HepG2 (cell line): ENCODE results near the gene G6PC3. TPM values are rescaled to one million over a fixed set of nuclear protein-coding genes. Genes with fewer than 3 reads are reported as not detected.
A peak's percentile ranks its signal among the peaks of the same experiment; 100 is the strongest.

Experiments
- ATRX ChIP-seq: sonication (generic); formaldehyde crosslinking; IDR thresholded peaks from 2 replicates; pipeline ENCODE4 v1.4.0; 2020; ENCODE audit warnings: missing genetic modification reagents, borderline replicate concordance
- CREM ChIP-seq, 2 experiments: sonication (generic) in 1 of 2; formaldehyde crosslinking in 1 of 2; IDR thresholded peaks; 2 replicates each; pipeline versions ENCODE4 v1.4.0 to v1.6.1; 2016 to 2020; ENCODE audit warnings: antibody characterized with exemption in 1 of 2, mild to moderate bottlenecking in 1 of 2, missing genetic modification reagents in 1 of 2
- PAXIP1 ChIP-seq: sonication (generic); formaldehyde crosslinking; conservative IDR thresholded peaks from 2 replicates; pipeline ENCODE4 v1.4.0; 2020; ENCODE audit warnings: mild to moderate bottlenecking, missing genetic modification reagents, moderate library complexity
- RARA ChIP-seq: IDR thresholded peaks from 2 replicates; pipeline ENCODE4 v1.6.1; 2016; ENCODE audit warnings: missing genetic modification reagents, missing compliant biosample characterization
- SAP130 ChIP-seq: IDR thresholded peaks from 2 replicates; pipeline ENCODE4 v1.6.1; 2016; ENCODE audit warnings: low read depth
- SIX1 ChIP-seq: sonication (generic); formaldehyde crosslinking; IDR thresholded peaks from 2 replicates; pipeline ENCODE4 v1.4.0; 2020; ENCODE audit warnings: missing genetic modification reagents, borderline replicate concordance
- THAP8 ChIP-seq: sonication (generic); formaldehyde crosslinking; IDR thresholded peaks from 2 replicates; pipeline ENCODE4 v1.5.1; 2020; ENCODE audit warnings: missing genetic modification reagents, mild to moderate bottlenecking, borderline replicate concordance
- ZBTB49 ChIP-seq: sonication (generic); formaldehyde crosslinking; IDR thresholded peaks from 2 replicates; pipeline ENCODE4 v1.4.0; 2020; ENCODE audit warnings: missing genetic modification reagents, borderline replicate concordance
- ZFY ChIP-seq: sonication (generic); formaldehyde crosslinking; IDR thresholded peaks from 2 replicates; pipeline ENCODE4 v1.4.0; 2020; ENCODE audit warnings: missing genetic modification reagents
- ZNF232 ChIP-seq: sonication (generic); formaldehyde crosslinking; IDR thresholded peaks from 2 replicates; pipeline ENCODE4 v1.4.0; 2020; ENCODE audit warnings: missing genetic modification reagents, borderline replicate concordance
- ZNF263 ChIP-seq: sonication (generic); formaldehyde crosslinking; IDR thresholded peaks from 2 replicates; pipeline ENCODE4 v1.4.0; 2020; ENCODE audit warnings: missing genetic modification reagents
- ZNF772 ChIP-seq: sonication (generic); formaldehyde crosslinking; IDR thresholded peaks from 2 replicates; pipeline ENCODE4 v1.5.0; 2020; ENCODE audit warnings: mild to moderate bottlenecking, missing genetic modification reagents
- polyA plus RNA-seq, 8 experiments: library from polyadenylated mRNA; depleted of rRNA in 3 of 8; stranded (reverse) in 7 of 8; unstranded in 1 of 8; fragments of >200 nt; fragmentation: Illumina TruSeq in 4 of 8; extraction: Trizol in 4 of 8; gene quantifications; 2 replicates each; pipeline versions ENCODE4 v1.2.1 to v1.2.3, GENCODE V29; 2011 to 2016; ENCODE audit warnings: low read depth in 4 of 8, missing spikeins in 1 of 8, mixed read lengths in 1 of 8; ENCODE audit not compliant: insufficient read depth in 1 of 8
- total RNA-seq, 5 experiments: library from RNA; depleted of rRNA; stranded (reverse); fragments of >200 nt; fragmentation: Illumina TruSeq; extraction: Trizol; gene quantifications; 2 replicates each; pipeline ENCODE4 v1.2.3, GENCODE V29; 2016; ENCODE audit warnings: low read depth in 1 of 5
- TF ChIP-seq, protein P1 (sequence below): sonication (generic); formaldehyde crosslinking; IDR thresholded peaks from 2 replicates; pipeline ENCODE4 v1.5.1; 2020; ENCODE audit warnings: mild to moderate bottlenecking, missing genetic modification reagents, moderate library complexity
- TF ChIP-seq, protein P2 (sequence below): sonication (generic); formaldehyde crosslinking; IDR thresholded peaks from 2 replicates; pipeline ENCODE4 v1.4.0; 2020; ENCODE audit warnings: mild to moderate bottlenecking, missing genetic modification reagents

The G6PC3 gene
- total and polyA plus RNA-seq, 2 of the 13 experiments (the other 11 are each of a cell fraction or from before 2014, with no cell fraction given): 38.5 to 75.8 TPM

DNA sequence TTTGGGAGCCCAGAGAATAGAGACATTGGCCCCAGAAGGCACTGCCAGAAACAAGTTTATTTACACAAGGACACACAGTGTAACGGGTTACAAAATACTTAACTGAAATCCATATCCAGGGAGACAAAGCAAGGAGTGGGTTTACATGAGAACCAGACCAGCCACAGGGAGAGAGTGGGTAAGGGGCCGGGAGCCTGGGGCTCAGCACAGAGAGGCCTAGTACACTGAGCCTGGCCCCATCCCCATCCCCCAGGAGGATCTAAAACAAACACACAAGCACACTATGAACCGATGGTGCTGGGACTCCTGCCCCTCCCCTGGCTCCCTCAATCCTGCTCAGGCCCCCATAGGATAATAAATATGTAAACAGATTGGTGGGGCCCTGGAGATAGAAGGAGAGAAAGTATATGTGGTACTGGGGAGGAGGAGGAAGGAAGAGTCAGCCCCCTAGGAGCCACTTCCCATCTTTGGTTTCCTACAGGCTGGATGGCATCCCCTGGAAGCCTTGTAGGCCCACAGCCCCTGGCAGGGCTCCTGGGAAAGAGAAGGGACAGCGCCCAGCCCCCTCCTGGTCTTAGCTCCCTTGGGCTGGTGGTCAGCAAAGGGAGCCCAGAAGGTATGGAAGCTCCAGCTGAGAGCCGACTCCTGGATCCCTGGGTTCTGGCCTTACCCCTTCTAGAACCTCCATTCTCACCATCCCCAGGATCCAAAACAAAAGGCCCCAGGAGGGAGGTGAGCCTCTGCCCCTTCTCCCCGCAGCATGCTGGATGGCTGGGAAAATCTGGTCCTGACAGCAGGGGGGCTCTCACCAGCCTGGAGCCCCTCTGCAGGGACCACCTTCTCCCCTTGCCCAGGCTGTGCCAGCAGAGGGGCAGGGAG is 6.4 kb downstream of the G6PC3 start (continued):
- TF ChIP-seq PAXIP1 (peak; percentile 85), ATRX (CRISPR knock-in tag) (no peak), ZFY (CRISPR knock-in tag) (peak; percentile 68), CREM (IDR thresholded peaks at IDR 0.05) (no peak), CREM (CRISPR knock-in tag; IDR thresholded peaks at IDR 0.05) (no peak), ZNF232 (CRISPR knock-in tag) (no peak), SAP130 (CRISPR knock-in tag) (peak; percentile 40; the same call in 1 of the 2 replicates), ZNF772 (CRISPR knock-in tag) (peak; percentile 56; the same call in 1 of the 2 replicates), ZBTB49 (no peak), RARA (CRISPR knock-in tag) (no peak), SIX1 (CRISPR knock-in tag) (no peak), ZNF263 (CRISPR knock-in tag) (peak; percentile 47), THAP8 (CRISPR knock-in tag) (0 out of 2 replicates have a peak, but pooled peaks have one; percentile 47)
- TF ChIP-seq, protein P1, sequence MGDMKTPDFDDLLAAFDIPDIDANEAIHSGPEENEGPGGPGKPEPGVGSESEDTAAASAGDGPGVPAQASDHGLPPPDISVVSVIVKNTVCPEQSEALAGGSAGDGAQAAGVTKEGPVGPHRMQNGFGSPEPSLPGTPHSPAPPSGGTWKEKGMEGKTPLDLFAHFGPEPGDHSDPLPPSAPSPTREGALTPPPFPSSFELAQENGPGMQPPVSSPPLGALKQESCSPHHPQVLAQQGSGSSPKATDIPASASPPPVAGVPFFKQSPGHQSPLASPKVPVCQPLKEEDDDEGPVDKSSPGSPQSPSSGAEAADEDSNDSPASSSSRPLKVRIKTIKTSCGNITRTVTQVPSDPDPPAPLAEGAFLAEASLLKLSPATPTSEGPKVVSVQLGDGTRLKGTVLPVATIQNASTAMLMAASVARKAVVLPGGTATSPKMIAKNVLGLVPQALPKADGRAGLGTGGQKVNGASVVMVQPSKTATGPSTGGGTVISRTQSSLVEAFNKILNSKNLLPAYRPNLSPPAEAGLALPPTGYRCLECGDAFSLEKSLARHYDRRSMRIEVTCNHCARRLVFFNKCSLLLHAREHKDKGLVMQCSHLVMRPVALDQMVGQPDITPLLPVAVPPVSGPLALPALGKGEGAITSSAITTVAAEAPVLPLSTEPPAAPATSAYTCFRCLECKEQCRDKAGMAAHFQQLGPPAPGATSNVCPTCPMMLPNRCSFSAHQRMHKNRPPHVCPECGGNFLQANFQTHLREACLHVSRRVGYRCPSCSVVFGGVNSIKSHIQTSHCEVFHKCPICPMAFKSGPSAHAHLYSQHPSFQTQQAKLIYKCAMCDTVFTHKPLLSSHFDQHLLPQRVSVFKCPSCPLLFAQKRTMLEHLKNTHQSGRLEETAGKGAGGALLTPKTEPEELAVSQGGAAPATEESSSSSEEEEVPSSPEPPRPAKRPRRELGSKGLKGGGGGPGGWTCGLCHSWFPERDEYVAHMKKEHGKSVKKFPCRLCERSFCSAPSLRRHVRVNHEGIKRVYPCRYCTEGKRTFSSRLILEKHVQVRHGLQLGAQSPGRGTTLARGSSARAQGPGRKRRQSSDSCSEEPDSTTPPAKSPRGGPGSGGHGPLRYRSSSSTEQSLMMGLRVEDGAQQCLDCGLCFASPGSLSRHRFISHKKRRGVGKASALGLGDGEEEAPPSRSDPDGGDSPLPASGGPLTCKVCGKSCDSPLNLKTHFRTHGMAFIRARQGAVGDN (CRISPR knock-in tag): peak; percentile 33; the same call in 1 of the 2 replicates
- TF ChIP-seq, protein P2, sequence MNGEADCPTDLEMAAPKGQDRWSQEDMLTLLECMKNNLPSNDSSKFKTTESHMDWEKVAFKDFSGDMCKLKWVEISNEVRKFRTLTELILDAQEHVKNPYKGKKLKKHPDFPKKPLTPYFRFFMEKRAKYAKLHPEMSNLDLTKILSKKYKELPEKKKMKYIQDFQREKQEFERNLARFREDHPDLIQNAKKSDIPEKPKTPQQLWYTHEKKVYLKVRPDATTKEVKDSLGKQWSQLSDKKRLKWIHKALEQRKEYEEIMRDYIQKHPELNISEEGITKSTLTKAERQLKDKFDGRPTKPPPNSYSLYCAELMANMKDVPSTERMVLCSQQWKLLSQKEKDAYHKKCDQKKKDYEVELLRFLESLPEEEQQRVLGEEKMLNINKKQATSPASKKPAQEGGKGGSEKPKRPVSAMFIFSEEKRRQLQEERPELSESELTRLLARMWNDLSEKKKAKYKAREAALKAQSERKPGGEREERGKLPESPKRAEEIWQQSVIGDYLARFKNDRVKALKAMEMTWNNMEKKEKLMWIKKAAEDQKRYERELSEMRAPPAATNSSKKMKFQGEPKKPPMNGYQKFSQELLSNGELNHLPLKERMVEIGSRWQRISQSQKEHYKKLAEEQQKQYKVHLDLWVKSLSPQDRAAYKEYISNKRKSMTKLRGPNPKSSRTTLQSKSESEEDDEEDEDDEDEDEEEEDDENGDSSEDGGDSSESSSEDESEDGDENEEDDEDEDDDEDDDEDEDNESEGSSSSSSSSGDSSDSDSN (CRISPR knock-in tag): peak; percentile 22; the same call in 1 of the 2 replicates
